Measurements from ENCODE around the gene NEK5. TPM values are rescaled to one million over a fixed set of nuclear protein-coding genes. Genes with fewer than 3 reads are reported as not detected.

The NEK5 gene
- total RNA-seq, 1 experiment from 2014 or later = 0.28 TPM

GRCh38 chr13:52025475-52026245, 103.2 kb downstream of the NEK5 start:
- peaks cover 31% of the 10 kb centered on the region for H3K36me3 ChIP-seq (replicated peaks; ENCODE audit: control insufficient read depth, insufficient read depth, low read length)
- DNase-seq = no peak
- H3K4me3 ChIP-seq (ENCODE audit: insufficient read depth, low read depth, low read length) = no peak overlapping the region
- H3K27me3 ChIP-seq (ENCODE audit: control insufficient read depth, insufficient read depth, low read length) = no peaks in the 10 kb centered on the region

GRCh38 chr13:52024481-52024880, 104.4 kb downstream of the NEK5 start, which contains the start of gene UTP14C:
TSS of gene UTP14C (plus strand) at chr13:52024691. CDS start at chr13:52028805, 4,114 bp downstream.
- Histone ChIP-seq H3K27me3 (ENCODE audit: control insufficient read depth, insufficient read depth, low read length) (no peaks in the 10 kb centered on the region), H3K4me3 (ENCODE audit: insufficient read depth, low read depth, low read length) (no peak within 1 kb of the TSS), H3K36me3 (replicated peaks; ENCODE audit: control insufficient read depth, insufficient read depth, low read length) (peaks cover 33% of the 10 kb centered on the region)
- DNase-seq = no peak

GRCh38 chr13:52022356-52022755, 106.5 kb downstream of the NEK5 start:
- Histone ChIP-seq H3K27me3 (ENCODE audit: control insufficient read depth, insufficient read depth, low read length) (no peaks in the 10 kb centered on the region), H3K36me3 (replicated peaks; ENCODE audit: control insufficient read depth, insufficient read depth, low read length) (peaks cover 23% of the 10 kb centered on the region), H3K4me3 (ENCODE audit: insufficient read depth, low read depth, low read length) (no peak overlapping the region)
- no peak for DNase-seq

- Histone ChIP-seq H3K4me3 (ENCODE audit: insufficient read depth, low read depth, low read length) (no peak overlapping the region), H3K36me3 (replicated peaks; ENCODE audit: control insufficient read depth, insufficient read depth, low read length) (peaks cover 9% of the 10 kb centered on the region), H3K27me3 (ENCODE audit: control insufficient read depth, insufficient read depth, low read length) (no peaks in the 10 kb centered on the region)
- no peak for DNase-seq
Measured at GRCh38 chr13:52020191-52020590, 108.7 kb downstream of the NEK5 start.

- DNase-seq = no peak
- peaks cover 2% of the 10 kb centered on the region; the same call in 1 of the 2 replicates for H3K36me3 ChIP-seq (replicated peaks; ENCODE audit: control insufficient read depth, insufficient read depth, low read length)
- H3K27me3 ChIP-seq (ENCODE audit: control insufficient read depth, insufficient read depth, low read length) = peaks cover 4% of the 10 kb centered on the region; the same call in 1 of the 2 replicates
- no peak overlapping the region for H3K4me3 ChIP-seq (ENCODE audit: insufficient read depth, low read depth, low read length)
Measured at GRCh38 chr13:52016296-52016695, 112.6 kb downstream of the NEK5 start.

- no peak for DNase-seq
- H3K27me3 ChIP-seq (ENCODE audit: control insufficient read depth, insufficient read depth, low read length) = peaks cover 23% of the 10 kb centered on the region
- peak overlapping the region; percentile 93 for H3K4me3 ChIP-seq (ENCODE audit: insufficient read depth, low read depth, low read length)
- H3K36me3 ChIP-seq (replicated peaks; ENCODE audit: control insufficient read depth, insufficient read depth, low read length) = no peaks in the 10 kb centered on the region
Measured at GRCh38 chr13:52012512-52012836, 116.4 kb downstream of the NEK5 start.

GRCh38 chr13:52011632-52012511, 117.0 kb downstream of the NEK5 start, which contains the start of gene ALG11:
TSS of gene ALG11 (plus strand) at chr13:52012398. CDS start at chr13:52012419, 21 bp downstream.
- peak within 1 kb of the TSS; percentile 93 for H3K4me3 ChIP-seq (ENCODE audit: insufficient read depth, low read depth, low read length)
- no peaks in the 10 kb centered on the region for H3K36me3 ChIP-seq (replicated peaks; ENCODE audit: control insufficient read depth, insufficient read depth, low read length)
- peak; percentile 99 for DNase-seq
- peaks cover 23% of the 10 kb centered on the region for H3K27me3 ChIP-seq (ENCODE audit: control insufficient read depth, insufficient read depth, low read length)

- Histone ChIP-seq H3K27me3 (ENCODE audit: control insufficient read depth, insufficient read depth, low read length) (peaks cover 23% of the 10 kb centered on the region), H3K4me3 (ENCODE audit: insufficient read depth, low read depth, low read length) (peak within 1 kb of the TSS; percentile 93), H3K36me3 (replicated peaks; ENCODE audit: control insufficient read depth, insufficient read depth, low read length) (no peaks in the 10 kb centered on the region)
- peak; percentile 86 for DNase-seq
Measured at GRCh38 chr13:52010890-52011631, 117.8 kb downstream of the NEK5 start, which contains the start of gene ATP7B. TSS of gene ATP7B (minus strand) at chr13:52011450. CDS start at chr13:52011337, 113 bp downstream.

GRCh38 chr13:52009946-52010345, 118.9 kb downstream of the NEK5 start:
- H3K36me3 ChIP-seq (replicated peaks; ENCODE audit: control insufficient read depth, insufficient read depth, low read length) = no peaks in the 10 kb centered on the region
- DNase-seq = no peak
- peaks cover 23% of the 10 kb centered on the region for H3K27me3 ChIP-seq (ENCODE audit: control insufficient read depth, insufficient read depth, low read length)
- no peak overlapping the region for H3K4me3 ChIP-seq (ENCODE audit: insufficient read depth, low read depth, low read length)

- Histone ChIP-seq H3K27me3 (ENCODE audit: control insufficient read depth, insufficient read depth, low read length) (peaks cover 22% of the 10 kb centered on the region), H3K4me3 (ENCODE audit: insufficient read depth, low read depth, low read length) (no peak overlapping the region), H3K36me3 (replicated peaks; ENCODE audit: control insufficient read depth, insufficient read depth, low read length) (no peaks in the 10 kb centered on the region)
- no peak for DNase-seq
Measured at GRCh38 chr13:52006523-52007245, 122.2 kb downstream of the NEK5 start.

GRCh38 chr13:52005841-52006522, 122.9 kb downstream of the NEK5 start:
- Histone ChIP-seq H3K4me3 (ENCODE audit: insufficient read depth, low read depth, low read length) (no peak overlapping the region), H3K27me3 (ENCODE audit: control insufficient read depth, insufficient read depth, low read length) (peaks cover 15% of the 10 kb centered on the region), H3K36me3 (replicated peaks; ENCODE audit: control insufficient read depth, insufficient read depth, low read length) (no peaks in the 10 kb centered on the region)
- no peak for DNase-seq

GRCh38 chr13:52004511-52005170, 124.2 kb downstream of the NEK5 start:
- DNase-seq = no peak
- Histone ChIP-seq H3K4me3 (ENCODE audit: insufficient read depth, low read depth, low read length) (no peak overlapping the region), H3K36me3 (replicated peaks; ENCODE audit: control insufficient read depth, insufficient read depth, low read length) (no peaks in the 10 kb centered on the region), H3K27me3 (ENCODE audit: control insufficient read depth, insufficient read depth, low read length) (peaks cover 2% of the 10 kb centered on the region; the same call in 1 of the 2 replicates)

GRCh38 chr13:52003541-52003940, 125.3 kb downstream of the NEK5 start:
- Histone ChIP-seq H3K36me3 (replicated peaks; ENCODE audit: control insufficient read depth, insufficient read depth, low read length) (no peaks in the 10 kb centered on the region; the same call in 1 of the 2 replicates), H3K4me3 (ENCODE audit: insufficient read depth, low read depth, low read length) (no peak overlapping the region), H3K27me3 (ENCODE audit: control insufficient read depth, insufficient read depth, low read length) (no peaks in the 10 kb centered on the region)
- DNase-seq = peak; percentile 62

All from H7 (cell line).